Dedifferentiated amniotic fluid mesenchymal stem cell (primary cell): Measurements from ENCODE around the gene CDH4.

ENCODE experiments used
- DNase-seq: peaks from one replicate; pipeline ENCODE4 v3.0.0-alpha.2; 2016; ENCODE audit errors: extremely low spot score

The CDH4 gene

DNA sequence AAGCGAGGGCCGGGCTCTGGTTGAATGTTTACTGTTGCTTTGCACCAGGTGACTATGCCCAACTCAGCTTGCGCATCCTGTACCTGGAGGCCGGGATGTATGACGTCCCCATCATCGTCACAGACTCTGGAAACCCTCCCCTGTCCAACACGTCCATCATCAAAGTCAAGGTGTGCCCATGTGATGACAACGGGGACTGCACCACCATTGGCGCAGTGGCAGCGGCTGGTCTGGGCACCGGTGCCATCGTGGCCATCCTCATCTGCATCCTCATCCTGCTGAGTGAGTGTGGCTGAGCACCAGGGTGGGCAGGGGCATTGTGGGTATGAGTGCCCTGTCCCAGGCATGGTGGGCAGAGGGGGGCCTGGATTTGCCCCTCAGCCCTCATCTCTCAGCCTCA is 677.5 kb downstream of the CDH4 start:
- DNase-seq: no peak

DNA sequence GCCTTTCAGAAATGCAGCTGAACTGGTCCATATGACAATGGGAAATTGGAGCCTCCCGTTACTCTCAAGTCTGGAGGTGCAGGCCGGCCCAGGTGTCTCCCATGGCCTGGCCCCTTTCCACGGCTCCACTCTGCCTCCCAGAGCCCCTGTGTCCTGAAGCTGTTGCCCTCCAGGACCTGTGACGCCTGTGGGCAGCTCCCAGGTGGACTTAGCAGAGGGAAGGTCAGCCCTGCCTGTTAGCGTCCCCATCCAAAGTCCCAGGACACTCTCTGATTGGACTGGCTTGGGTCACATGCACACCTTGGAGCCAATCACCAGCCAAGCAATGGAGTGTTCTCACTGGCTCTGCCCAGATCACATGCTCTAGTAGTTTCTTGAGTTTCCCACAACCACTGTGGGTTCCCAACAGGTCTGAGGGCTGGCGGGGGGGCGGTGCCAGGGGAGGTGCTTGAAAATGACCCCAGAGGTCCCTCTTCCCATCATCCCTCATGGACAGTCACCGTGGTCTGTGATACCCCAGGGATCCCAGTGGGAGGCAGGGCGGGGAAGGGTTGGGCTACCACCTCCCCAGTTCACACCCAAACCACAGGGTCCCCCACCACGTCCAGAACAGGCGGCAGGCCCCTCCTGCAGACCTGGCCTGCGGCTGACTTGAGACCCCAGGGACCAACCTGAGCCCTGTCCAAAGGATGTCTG is 678.1 kb downstream of the CDH4 start:
- no peak for DNase-seq

DNA sequence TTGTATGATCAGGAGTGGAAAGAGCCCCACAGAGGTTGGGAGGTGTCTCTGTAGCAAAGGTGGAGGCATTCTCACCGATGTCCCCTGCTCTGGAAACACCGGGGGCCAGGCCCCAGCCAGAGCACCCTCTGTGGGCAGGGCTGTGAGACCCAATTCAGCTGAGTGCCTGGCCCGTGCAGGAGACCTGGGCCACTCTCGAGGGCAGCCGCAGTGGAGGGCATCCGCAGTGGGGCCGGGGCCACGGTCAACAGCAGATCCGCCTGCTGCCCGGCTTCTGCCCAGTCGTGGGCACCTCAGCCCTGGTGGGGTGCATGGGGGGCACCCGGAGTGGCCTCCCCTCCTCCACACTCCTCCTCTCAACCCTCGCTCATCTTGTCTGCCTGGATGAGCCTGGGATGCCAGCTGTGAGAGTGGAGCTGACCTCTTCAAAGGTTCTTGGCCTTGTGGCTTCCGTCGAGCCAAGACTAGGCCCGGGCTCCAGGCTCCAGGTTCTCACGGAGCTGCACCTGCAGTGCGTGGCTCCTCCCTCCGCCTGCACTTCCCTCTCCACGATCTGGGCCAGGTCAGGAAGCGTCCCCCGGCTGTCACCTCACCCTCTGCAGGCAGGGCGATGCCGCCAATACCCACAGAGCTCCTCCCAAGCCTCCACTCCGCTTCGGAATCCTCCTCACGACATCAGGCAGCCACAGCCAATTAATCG is 678.9 kb downstream of the CDH4 start:
- no peak for DNase-seq

DNA sequence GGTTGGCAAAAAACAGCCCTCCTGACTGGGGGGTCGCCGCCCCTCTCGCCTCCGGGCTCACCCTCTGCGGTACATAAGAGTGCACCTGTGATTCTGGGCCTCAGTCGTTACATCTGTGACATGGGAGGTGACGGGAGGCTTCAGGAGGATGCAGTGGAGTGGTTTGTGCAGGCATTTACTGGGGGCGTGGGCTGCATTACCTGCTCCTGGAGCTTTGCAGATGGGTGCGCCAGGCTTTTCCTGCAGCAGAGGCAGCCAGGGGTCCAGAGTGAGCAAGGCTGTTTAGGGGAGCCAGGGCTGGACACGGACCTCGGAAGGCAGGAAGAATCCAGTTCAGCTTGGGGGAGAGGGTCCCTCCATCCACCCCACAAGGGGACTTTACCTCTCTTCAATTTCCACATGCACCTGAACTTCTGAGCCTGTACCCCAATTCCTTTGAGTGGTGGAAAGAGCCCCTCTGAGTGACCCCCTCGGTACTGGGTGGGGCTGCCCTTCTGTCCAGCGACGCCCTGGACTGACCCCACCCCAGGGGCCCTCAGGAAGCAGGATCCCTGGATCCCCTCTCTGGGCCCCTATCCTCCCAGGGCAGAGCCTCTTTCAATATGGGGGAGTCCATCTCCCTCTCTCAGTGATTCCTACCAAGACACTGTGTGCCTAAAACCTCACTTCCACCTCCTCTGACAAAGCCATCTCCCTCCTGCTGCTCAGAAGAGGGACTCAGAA is 679.6 kb downstream of the CDH4 start:
- no peak for DNase-seq

DNA sequence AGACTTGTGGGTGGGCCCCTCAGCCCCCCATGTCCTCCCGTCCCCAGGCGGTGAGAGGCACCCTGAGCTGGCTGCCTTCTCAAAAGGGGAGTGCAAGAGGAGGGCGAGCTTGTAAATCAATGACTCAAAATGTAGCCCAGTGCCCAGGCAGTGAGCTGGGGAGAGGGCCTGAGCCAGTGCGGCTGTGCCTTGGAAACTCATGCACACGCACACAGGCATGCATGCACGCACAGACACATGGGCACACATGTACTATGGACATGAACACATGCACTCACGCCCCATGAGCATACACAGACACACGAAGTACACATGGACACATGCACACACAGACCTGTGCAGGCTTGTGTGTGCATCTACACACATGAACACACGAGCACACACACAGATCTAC is 680.1 kb downstream of the CDH4 start:
- no peak for DNase-seq

DNA sequence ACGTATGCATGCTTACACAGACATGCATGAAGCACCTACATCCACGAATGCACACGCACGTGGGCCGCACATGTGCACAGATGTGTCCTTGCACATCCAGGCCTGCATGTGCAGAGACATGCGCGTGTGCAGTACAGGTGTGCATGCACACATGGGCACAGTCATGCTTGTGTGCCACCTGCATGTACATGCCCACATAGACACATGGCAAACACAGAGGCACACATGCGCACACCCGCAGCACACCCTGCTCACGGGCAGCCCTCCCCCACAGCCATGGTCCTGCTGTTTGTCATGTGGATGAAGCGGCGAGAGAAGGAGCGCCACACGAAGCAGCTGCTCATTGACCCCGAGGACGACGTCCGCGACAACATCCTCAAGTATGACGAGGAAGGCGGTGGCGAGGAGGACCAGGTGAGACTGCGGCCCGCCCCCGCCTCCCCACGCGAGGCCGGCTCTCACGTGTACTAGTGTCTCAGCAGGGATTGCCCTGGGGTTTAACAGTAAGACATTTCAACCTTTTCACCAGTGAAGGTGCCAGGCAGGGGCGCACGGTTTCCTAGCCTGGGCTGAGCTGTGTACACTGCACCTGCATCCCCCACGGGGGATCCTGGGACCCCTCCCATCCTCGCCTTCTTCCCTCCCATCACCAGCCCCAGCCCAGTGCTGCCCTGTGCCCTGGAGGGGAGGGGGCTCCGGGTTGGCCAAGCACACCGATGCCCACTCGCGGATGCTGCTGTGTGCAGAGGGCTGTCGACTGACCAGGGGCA is 680.8 kb downstream of the CDH4 start:
- no peak for DNase-seq

DNA sequence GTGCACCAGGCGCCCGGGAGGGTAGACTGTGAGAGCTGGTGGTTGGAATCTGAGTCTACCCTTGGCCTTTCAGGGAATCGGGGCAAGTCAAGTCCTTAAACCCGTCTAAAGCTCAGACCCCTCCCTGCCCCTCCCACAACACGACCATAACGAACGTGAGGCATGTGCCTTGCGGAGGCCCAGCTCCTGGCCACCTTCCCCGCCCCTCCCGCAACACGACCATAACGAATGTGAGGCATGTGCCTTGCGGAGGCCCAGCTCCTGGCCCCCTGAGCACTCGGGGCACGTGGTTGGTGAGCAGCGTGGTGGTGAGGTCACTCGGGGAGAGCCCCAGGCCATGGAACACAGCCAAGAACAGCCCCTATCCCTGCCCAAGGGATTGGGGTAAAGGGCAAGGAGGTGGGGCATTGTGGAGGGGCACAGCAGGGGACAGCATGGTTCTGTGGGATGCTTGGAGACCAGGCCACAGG is 681.5 kb downstream of the CDH4 start:
- no peak for DNase-seq

DNA sequence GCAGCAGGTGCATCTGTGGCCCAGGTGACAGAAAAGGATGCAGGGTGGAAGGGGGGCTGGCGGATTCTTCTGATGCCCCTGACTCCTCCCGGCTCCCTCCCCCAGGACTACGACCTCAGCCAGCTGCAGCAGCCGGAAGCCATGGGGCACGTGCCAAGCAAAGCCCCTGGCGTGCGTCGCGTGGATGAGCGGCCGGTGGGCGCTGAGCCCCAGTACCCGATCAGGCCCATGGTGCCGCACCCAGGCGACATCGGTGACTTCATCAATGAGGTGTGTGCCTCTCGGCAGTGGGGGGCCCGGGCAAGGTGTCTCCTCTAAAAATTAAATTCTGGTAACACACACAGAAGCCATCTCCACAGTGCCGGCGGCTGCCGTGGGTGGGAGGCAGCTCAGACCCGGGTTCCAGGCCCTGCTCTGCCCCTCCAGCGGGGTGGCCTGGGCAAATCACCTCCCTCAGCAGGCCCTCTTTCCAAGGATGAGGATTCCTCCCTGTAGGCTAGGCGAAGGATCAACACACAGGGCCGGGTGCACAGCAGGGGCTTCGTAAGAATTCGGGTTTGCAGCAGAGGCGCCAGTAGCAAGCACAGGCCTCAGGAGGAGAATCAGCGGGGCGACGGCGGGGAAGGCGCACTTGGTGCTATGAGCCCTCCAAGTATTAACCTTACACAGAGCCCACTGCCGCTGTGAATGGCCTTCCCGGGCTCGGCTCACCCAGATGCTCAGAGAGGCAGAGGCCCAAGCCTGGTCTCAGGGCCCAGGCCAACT is 682.1 kb downstream of the CDH4 start:
- DNase-seq: no peak

DNA sequence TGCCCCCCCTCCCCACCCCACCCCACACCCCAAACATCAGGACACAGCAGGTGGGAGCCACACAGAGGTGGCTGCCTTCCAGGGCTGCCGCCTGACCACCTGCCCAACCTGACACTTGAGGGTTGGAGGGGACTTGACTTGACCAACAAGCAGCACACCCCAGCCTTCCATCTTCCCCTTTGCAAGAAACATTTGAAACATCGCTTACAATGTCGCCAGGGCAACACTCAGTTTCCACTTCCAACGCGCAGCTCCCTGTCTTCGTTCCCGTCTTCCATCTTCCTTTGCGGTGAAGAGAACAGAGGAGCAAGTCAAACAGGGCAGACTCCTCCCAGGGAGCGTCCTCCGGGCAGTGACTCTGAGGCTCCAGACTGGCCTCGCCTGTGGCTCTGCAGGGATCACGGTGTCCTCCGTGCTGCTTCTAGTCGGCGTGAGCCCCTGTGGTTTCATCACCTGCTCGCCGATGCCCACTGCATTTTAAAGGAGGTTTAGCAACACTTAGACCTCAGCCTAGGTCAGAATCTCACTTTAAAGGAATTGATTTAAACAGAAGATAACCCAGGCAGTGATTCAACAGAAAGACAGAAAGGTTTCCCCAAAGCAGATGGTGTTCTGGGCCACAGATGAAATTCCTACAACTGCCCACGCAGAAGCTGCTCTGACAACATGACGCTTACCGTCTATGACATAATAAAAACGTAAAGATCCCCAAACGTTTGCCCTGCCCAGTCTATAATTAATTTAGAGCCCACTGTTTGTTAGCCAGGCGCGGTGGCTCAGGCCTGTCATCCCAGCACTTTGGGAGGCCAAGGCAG is 682.9 kb downstream of the CDH4 start:
- DNase-seq: no peak

DNA sequence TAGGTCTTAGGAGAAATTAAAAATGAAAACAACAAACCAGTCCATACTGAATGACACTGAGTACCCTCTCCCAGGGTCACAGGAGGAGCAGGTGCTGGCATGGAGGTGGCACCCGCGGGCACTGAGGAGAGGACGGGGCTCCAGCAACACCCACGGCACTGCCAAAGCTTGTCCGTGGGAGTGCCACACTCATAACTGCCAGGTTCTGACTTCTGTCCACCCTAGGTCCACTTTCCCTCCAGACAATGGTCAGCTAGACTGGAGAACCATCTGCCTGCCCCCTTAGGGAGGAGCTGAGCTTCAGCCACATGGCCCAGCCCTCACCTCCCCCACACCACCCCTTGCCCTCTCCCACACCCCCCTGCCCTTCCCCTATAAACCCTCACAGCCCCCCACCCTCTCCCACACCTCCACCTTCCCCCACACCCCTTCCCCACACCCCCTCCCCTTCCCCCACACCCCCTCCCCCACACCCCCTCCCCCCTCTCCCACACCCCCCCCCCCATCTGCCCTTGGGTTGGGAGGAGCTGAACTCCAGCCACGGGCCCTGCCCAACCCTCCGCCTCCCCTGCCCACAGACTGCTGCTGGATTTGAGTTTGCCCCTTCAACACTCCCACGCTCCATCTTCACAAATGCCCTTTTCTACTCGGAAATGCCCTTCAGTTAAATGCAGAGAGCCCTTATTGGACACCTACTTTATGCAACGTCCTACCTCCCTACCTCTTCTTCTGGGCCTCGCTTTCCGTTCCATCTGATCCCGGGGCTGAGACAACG is 684.1 kb downstream of the CDH4 start:
- DNase-seq: no peak

DNA sequence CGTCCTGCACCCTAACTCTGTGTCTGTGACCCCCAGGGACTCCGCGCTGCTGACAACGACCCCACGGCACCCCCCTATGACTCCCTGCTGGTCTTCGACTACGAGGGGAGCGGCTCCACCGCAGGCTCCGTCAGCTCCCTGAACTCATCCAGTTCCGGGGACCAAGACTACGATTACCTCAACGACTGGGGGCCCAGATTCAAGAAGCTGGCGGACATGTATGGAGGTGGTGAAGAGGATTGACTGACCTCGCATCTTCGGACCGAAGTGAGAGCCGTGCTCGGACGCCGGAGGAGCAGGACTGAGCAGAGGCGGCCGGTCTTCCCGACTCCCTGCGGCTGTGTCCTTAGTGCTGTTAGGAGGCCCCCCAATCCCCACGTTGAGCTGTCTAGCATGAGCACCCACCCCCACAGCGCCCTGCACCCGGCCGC is 684.7 kb downstream of the CDH4 start:
- DNase-seq: no peak

DNA sequence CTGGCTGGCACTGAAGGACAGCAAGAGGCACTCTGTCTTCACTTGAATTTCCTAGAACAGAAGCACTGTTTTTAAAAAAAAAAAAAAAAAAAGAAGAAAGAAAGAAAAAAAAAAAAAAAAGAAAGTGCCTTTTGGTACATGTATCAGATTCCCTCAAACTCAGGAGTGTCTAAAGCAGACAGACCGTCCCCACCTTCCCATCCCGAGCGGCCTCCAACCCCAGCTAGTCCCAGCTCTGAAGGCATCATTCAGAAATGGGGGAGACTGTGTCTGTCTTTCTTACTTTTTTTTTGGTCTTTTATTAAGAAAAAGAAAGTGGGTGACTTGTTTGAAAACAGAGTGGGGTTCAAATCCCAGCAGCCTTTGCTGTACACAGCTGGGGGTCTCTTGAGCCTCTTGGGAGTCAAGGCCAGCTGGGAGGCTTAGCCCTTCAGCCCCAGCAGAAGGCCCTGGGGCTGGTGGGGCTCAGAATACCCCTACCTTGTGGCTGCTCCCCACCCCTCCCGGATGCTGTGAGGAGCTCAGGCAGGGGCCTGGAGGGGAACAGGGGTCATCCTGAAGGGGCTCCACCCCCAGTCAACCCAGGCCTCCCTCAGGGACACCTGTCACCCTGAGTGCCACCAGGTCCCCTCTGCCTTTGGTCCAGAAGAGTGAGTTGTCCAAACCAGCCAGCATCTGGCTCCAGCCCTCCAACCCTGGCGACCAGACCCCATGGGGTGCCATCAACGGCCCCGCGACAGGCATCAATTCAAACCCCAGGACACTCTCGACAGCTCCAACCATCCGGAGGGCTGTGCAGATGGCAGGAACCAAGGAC is 685.3 kb downstream of the CDH4 start:
- no peak for DNase-seq

DNA sequence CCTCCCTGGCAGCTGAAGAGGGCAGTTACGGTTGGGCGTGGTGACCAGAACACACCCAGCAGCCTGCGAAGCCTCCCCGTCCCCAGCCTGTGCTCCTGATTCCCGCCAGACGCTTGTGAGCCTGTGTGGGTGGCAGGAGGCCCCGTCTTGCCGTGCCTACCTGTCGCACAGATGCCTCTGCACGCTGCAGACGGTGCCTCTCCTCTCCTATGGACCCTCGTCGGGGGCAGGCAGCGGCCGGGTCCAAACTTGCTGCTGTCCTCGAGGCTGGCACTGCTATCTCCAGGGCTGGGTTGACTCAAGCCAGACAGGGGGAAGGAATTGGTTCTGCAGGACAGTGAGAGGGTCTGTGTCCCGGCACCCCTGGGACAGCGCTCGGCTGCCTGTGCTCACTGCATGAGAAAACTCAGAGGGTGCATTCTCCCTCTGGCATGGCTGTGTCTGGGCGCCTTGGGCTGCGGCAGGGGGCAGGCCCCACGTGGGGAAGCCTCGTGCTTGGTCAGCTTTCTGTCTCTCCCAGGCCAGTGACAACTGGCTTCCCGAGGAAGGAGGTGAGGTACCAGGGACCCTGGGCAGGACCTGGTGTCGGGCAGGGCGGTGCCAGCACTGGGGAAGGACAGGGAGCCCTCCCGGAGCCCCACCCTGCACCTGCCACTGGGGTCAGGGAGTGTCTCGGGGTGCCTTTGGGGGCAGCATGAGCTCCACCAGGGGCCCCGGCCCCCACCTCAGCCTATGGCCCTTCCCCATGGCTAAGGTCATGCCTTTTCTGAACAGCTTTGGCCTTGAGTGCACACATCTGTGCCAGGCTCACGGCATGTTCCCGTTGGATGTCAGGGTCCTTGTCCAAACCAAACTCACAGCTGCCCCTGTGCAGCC is 686.1 kb downstream of the CDH4 start:
- no peak for DNase-seq

DNA sequence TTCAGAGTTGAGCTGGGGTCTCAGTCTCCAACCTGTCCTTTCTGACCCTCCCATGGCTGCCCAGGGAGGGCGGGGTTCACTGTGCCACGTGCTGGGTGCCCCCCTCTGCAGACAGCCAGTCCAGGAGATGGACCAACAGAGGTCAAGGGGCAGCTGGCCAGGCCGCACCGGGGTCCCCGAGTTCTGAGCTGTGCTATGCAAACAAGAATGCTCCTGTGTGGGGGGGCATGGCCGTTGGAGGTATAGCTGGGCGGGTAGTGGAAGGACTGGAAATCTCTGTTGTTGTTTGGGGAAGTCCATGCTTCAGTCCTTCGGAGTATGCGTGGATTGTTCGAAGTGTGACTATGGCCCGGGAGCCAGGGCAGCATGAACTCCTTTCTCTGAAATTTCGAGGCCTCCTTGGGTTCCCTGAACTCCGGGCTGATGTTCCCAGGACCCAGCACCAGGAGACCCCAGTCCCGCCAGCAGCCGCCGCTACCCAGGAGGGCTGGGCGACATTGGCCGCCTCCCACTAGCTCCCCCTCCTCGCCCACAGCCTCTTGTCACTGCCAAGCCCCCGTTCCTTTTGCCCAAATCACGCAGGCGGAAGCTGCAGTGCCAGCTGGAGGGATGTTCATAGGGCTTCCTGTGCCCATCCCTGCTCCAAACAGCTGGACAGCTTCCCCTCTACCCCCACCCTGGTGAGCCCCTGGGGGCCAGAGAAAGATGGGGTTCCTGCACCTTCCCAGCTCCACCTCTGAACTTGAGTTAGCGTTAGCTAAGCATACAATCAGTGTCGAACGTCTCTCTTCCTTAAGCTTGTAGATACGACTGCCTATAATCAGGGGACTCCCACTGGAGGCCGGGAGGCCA is 687.0 kb downstream of the CDH4 start:
- no peak for DNase-seq

DNA sequence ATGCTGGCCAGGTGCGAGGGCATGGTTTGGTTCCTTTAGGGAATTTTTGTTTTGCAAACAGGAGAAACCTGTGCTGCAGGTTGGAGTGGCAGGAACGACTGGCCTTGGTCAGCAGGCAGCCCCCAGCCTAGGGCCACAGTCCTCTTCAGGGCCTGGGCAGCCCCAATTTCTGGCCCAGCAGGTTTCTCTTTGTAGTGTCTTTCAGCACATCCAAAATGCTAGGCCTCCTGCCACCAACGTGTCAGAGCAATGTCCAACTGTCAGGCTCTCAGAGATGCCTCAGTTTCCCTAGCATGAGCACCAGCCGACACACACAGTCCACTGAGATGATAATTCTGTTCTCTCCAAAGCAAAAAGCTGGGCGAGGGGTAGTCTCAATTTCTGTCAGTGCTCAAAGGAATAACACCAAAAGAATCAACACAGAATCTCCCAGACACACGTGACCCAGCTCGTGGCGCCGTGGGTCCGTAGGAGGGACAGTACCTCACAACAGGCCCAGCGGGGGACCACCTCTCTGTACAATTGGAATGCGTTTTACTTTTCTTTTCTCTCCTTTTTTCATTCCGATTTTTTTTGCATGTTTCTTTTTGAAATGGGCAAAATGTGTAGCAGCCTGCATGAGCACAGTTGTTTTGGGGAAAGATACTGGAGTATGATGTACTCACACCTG is 687.8 kb downstream of the CDH4 start:
- DNase-seq: no peak

DNA sequence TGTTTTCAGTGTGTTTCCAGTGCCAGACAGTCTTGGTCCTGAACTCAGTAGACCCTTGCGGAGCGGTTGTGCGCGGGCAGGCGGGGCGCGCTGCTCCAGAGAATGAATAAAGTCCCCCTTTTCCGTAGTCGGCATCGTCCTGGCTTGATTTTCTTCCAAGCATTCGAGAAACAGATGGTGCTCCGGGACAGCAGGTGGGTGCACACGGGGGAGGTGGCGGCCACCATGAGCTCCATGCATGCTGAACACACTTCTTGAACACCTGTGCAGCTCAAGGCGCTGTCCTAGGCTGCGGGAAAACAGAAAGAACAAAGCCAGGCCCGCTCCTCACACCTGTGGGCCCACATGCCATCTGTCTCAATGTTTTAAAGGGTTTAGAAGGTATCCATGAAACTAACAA is 688.4 kb downstream of the CDH4 start:
- no peak for DNase-seq
